Measurements from ENCODE around the gene GNA14. TPM values are rescaled to one million over a fixed set of nuclear protein-coding genes. Genes with fewer than 3 reads are reported as not detected.

GNA14 gene
- total RNA-seq, 5 donors from 2014 or later (not counting 1 experiment from before 2014, with no cell fraction given) = not detected

GRCh38 chr9:77440057-77440456, 208.1 kb downstream of the GNA14 start:
- ChIA-PET CTCF (interaction anchor here (0.6 to 0.9 kb wide), 2 partner anchors 16 to 17 kb away, joined by 3 to 7 read pairs; no protein-coding TSS in a partner anchor), POLR2A (no interaction called here)
- H3K9me3 ChIP-seq = no peaks in the 10 kb centered on the region
- H3K27me3 ChIP-seq (replicated peaks in 1 of 2; ENCODE audit: control insufficient read depth in 2 of 2, extremely low read depth in 1 of 2, insufficient read depth in 2 of 2, low read length in 1 of 2) = peaks cover 0 to 11% of the 10 kb centered on the region in 2 experiments
- Mint-ChIP-seq H3K9me3 (no peaks in the 10 kb centered on the region), H3K36me3 (no peaks in the 10 kb centered on the region), H3K4me3 (no peak overlapping the region), H3K27me3 (peaks cover 0 to 4% of the 10 kb centered on the region in 2 donors), H3K27ac (no peak overlapping the region), H3K4me1 (no peaks in the 10 kb centered on the region)
- no peaks in the 10 kb centered on the region for H3K4me1 ChIP-seq (ENCODE audit: control insufficient read depth in 1 of 2, extremely low read depth in 1 of 2, insufficient read depth in 2 of 2, low read length in 2 of 2)
- no peak for ATAC-seq (replicated peaks in 1 of 4)
- H3K36me3 ChIP-seq (ENCODE audit: control insufficient read depth in 2 of 2, extremely low read depth in 1 of 2, insufficient read depth in 1 of 2, low read length in 1 of 2) = no peaks in the 10 kb centered on the region
- no peak for DNase-seq
- H3K4me3 ChIP-seq (ENCODE audit: control insufficient read depth in 1 of 2, extremely low read depth in 1 of 2, low read length in 1 of 2) = no peak overlapping the region
- no peak overlapping the region for H3K27ac ChIP-seq (ENCODE audit: low read length)
- WGBS (ENCODE audit: insufficient coverage) = 91% methylated on average over 7 of the region's 10 CpGs

- Mint-ChIP-seq H3K9me3 (no peaks in the 10 kb centered on the region), H3K27ac (no peak overlapping the region), H3K4me1 (peaks cover 3 to 4% (median 3%) of the 10 kb centered on the region in 3 donors), H3K27me3 (peaks cover 0 to 5% of the 10 kb centered on the region in 2 donors), H3K4me3 (no peak overlapping the region), H3K36me3 (no peaks in the 10 kb centered on the region)
- ATAC-seq (replicated peaks in 1 of 4) = no peak
- Histone ChIP-seq H3K9me3 (no peaks in the 10 kb centered on the region), H3K27me3 (replicated peaks in 1 of 2; ENCODE audit: control insufficient read depth in 2 of 2, extremely low read depth in 1 of 2, insufficient read depth in 2 of 2, low read length in 1 of 2) (peaks cover 0 to 12% of the 10 kb centered on the region in 2 experiments), H3K4me3 (ENCODE audit: control insufficient read depth in 1 of 2, extremely low read depth in 1 of 2, low read length in 1 of 2) (no peak overlapping the region), H3K4me1 (ENCODE audit: control insufficient read depth in 1 of 2, extremely low read depth in 1 of 2, insufficient read depth in 2 of 2, low read length in 2 of 2) (no peaks in the 10 kb centered on the region), H3K36me3 (ENCODE audit: control insufficient read depth in 2 of 2, extremely low read depth in 1 of 2, insufficient read depth in 1 of 2, low read length in 1 of 2) (no peaks in the 10 kb centered on the region), H3K27ac (ENCODE audit: low read length) (no peak overlapping the region)
- ChIA-PET CTCF (interaction anchor here in 1 of 2 donors (0.6 kb wide), 1 partner anchor 9 kb away, joined by 3 read pairs; no protein-coding TSS in a partner anchor), POLR2A (no interaction called here)
- DNase-seq = no peak
- WGBS (ENCODE audit: insufficient coverage) = no CpG with 5 or more reads among the region's 3 CpGs
Observed at GRCh38 chr9:77438653-77439052, 209.5 kb downstream of the GNA14 start.

- ChIA-PET CTCF (interaction anchor here in 1 of 2 donors (1.7 kb wide), 1 partner anchor 40 kb away, joined by 4 read pairs; no protein-coding TSS in a partner anchor), POLR2A (no interaction called here)
- ATAC-seq (replicated peaks in 1 of 4) (no peak), DNase-seq (no peak)
- Histone ChIP-seq H3K9me3 (no peaks in the 10 kb centered on the region), H3K4me1 (ENCODE audit: control insufficient read depth in 1 of 2, extremely low read depth in 1 of 2, insufficient read depth in 2 of 2, low read length in 2 of 2) (no peaks in the 10 kb centered on the region), H3K27me3 (replicated peaks in 1 of 2; ENCODE audit: control insufficient read depth in 2 of 2, extremely low read depth in 1 of 2, insufficient read depth in 2 of 2, low read length in 1 of 2) (peaks cover 0 to 12% of the 10 kb centered on the region in 2 experiments), H3K36me3 (ENCODE audit: control insufficient read depth in 2 of 2, extremely low read depth in 1 of 2, insufficient read depth in 1 of 2, low read length in 1 of 2) (no peaks in the 10 kb centered on the region), H3K27ac (ENCODE audit: low read length) (no peak overlapping the region), H3K4me3 (ENCODE audit: control insufficient read depth in 1 of 2, extremely low read depth in 1 of 2, low read length in 1 of 2) (no peak overlapping the region)
- Mint-ChIP-seq H3K9me3 (no peaks in the 10 kb centered on the region), H3K4me1 (peaks cover 3 to 6% (median 3%) of the 10 kb centered on the region in 3 donors), H3K27me3 (peaks cover 0 to 5% of the 10 kb centered on the region in 2 donors), H3K27ac (no peak overlapping the region), H3K4me3 (no peak overlapping the region), H3K36me3 (no peaks in the 10 kb centered on the region)
- WGBS (ENCODE audit: insufficient coverage) = 91% methylated on average over 3 of the region's 3 CpGs
Observed at GRCh38 chr9:77435688-77436087, 212.4 kb downstream of the GNA14 start.

- H3K4me3 Mint-ChIP-seq = no peak overlapping the region
- no peak overlapping the region for H3K27ac Mint-ChIP-seq
- H3K4me3 ChIP-seq (ENCODE audit: control insufficient read depth in 1 of 2, extremely low read depth in 1 of 2, low read length in 1 of 2) = no peak overlapping the region
- ChIA-PET POLR2A (no interaction called here), CTCF (interaction anchor here (0.5 to 2.0 kb wide), 5 partner anchors 9 to 779 kb away, joined by 3 to 7 read pairs (median 4); no protein-coding TSS in a partner anchor)
- H3K27ac ChIP-seq (ENCODE audit: low read length) = no peak overlapping the region
- WGBS (ENCODE audit: insufficient coverage) = 100% methylated on average over 1 of the region's 4 CpGs
- H3K27me3 ChIP-seq (replicated peaks in 1 of 2; ENCODE audit: control insufficient read depth in 2 of 2, extremely low read depth in 1 of 2, insufficient read depth in 2 of 2, low read length in 1 of 2) = peaks cover 0 to 12% of the 10 kb centered on the region in 2 experiments
- peaks cover 3 to 6% (median 3%) of the 10 kb centered on the region in 3 donors for H3K4me1 Mint-ChIP-seq
- no peaks in the 10 kb centered on the region for H3K4me1 ChIP-seq (ENCODE audit: control insufficient read depth in 1 of 2, extremely low read depth in 1 of 2, insufficient read depth in 2 of 2, low read length in 2 of 2)
- H3K9me3 Mint-ChIP-seq = no peaks in the 10 kb centered on the region
- no peaks in the 10 kb centered on the region for H3K36me3 ChIP-seq (ENCODE audit: control insufficient read depth in 2 of 2, extremely low read depth in 1 of 2, insufficient read depth in 1 of 2, low read length in 1 of 2)
- ATAC-seq (replicated peaks in 1 of 4) (no peak), DNase-seq (no peak)
- H3K9me3 ChIP-seq = no peaks in the 10 kb centered on the region
- peaks cover 0 to 5% of the 10 kb centered on the region in 2 donors for H3K27me3 Mint-ChIP-seq
- H3K36me3 Mint-ChIP-seq = no peaks in the 10 kb centered on the region
Observed at GRCh38 chr9:77435277-77435676, 212.8 kb downstream of the GNA14 start.

DNA sequence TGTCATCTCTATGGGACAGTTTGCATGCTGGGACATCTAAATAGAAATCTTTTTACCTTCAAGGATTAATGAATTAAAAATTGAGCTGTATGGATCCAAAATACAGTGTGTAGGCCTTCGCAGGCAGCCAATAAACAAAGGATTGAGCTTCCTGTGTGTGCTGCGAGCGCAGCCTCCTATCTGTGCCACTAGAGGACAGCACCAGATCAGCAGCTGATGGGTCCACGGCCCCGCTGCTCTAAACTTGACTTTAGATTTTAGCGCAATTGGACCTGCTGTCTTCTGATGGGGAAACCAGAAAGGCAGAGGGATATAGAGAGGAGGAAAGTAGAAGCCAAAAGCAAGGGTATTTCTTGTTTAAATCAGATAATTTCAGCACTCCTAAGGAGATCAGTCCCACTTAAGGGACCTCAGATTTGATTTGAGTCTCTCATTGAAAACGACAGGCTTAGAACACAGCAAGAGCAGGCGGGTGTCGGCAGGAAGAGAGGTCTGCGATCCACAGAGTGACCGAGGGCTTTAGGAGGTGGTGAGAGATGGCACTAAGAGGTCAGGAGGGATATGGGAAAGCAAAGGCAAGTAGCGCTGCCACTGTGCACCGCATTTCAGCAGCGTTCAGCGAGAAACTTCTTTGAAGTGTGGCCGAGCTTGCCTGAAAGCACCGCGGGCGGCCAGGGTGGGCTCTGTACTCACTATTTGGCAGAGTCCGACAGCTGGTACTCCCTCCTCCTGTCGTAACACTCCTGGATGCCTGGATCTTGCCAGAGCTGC, 214.3 kb downstream of the GNA14 start:
- H3K9me3 Mint-ChIP-seq = no peaks in the 10 kb centered on the region

GRCh38 chr9:77432053-77432452, 216.1 kb downstream of the GNA14 start:
- no peak for ATAC-seq (replicated peaks in 1 of 4)
- peaks cover 0 to 10% of the 10 kb centered on the region in 2 experiments for H3K27me3 ChIP-seq (replicated peaks in 1 of 2; ENCODE audit: control insufficient read depth in 2 of 2, extremely low read depth in 1 of 2, insufficient read depth in 2 of 2, low read length in 1 of 2)
- Mint-ChIP-seq H3K9me3 (no peaks in the 10 kb centered on the region), H3K4me3 (no peak overlapping the region), H3K27me3 (peaks cover 0 to 2% of the 10 kb centered on the region in 2 donors), H3K36me3 (no peaks in the 10 kb centered on the region), H3K27ac (no peak overlapping the region), H3K4me1 (peaks cover 3 to 6% (median 3%) of the 10 kb centered on the region in 3 donors)
- no peak for DNase-seq
- POLR2A ChIA-PET = interaction anchor here in 1 of 2 donors (0.6 kb wide), 1 partner anchor 1063 kb away, joined by 5 read pairs; no protein-coding TSS in a partner anchor
- H3K27ac ChIP-seq (ENCODE audit: low read length) = no peak overlapping the region
- 84% methylated on average over 5 of the region's 6 CpGs for WGBS (ENCODE audit: insufficient coverage)
- no peaks in the 10 kb centered on the region for H3K9me3 ChIP-seq
- no peaks in the 10 kb centered on the region for H3K36me3 ChIP-seq (ENCODE audit: control insufficient read depth in 2 of 2, extremely low read depth in 1 of 2, insufficient read depth in 1 of 2, low read length in 1 of 2)
- CTCF ChIA-PET = interaction anchor here (0.6 to 0.7 kb wide), 4 partner anchors 12 to 869 kb away, joined by 3 to 4 read pairs (median 4); no protein-coding TSS in a partner anchor
- H3K4me1 ChIP-seq (ENCODE audit: control insufficient read depth in 1 of 2, extremely low read depth in 1 of 2, insufficient read depth in 2 of 2, low read length in 2 of 2) = no peaks in the 10 kb centered on the region
- H3K4me3 ChIP-seq (ENCODE audit: control insufficient read depth in 1 of 2, extremely low read depth in 1 of 2, low read length in 1 of 2) = no peak overlapping the region

More for the DNA sequence above, 214.3 kb downstream of the GNA14 start:
- Histone ChIP-seq H3K4me3 (ENCODE audit: control insufficient read depth in 1 of 2, extremely low read depth in 1 of 2, low read length in 1 of 2) (no peak overlapping the region), H3K27me3 (replicated peaks in 1 of 2; ENCODE audit: control insufficient read depth in 2 of 2, extremely low read depth in 1 of 2, insufficient read depth in 2 of 2, low read length in 1 of 2) (peaks cover 0 to 12% of the 10 kb centered on the region in 2 experiments), H3K36me3 (ENCODE audit: control insufficient read depth in 2 of 2, extremely low read depth in 1 of 2, insufficient read depth in 1 of 2, low read length in 1 of 2) (no peaks in the 10 kb centered on the region), H3K27ac (ENCODE audit: low read length) (no peak overlapping the region), H3K9me3 (no peaks in the 10 kb centered on the region), H3K4me1 (ENCODE audit: control insufficient read depth in 1 of 2, extremely low read depth in 1 of 2, insufficient read depth in 2 of 2, low read length in 2 of 2) (no peaks in the 10 kb centered on the region)
- no peak overlapping the region for H3K4me3 Mint-ChIP-seq
- H3K27ac Mint-ChIP-seq = no peak overlapping the region
- WGBS (ENCODE audit: insufficient coverage) = 69% methylated on average over 21 of the region's 21 CpGs
- POLR2A ChIA-PET = no interaction called here
- DNase-seq = peak in 32 of 35 experiments; percentile 9 to 64 (median 36)
- peaks cover 3 to 6% (median 3%) of the 10 kb centered on the region in 3 donors for H3K4me1 Mint-ChIP-seq
- CTCF ChIA-PET = interaction anchor here (0.6 to 2.0 kb wide), 19 partner anchors 8 to 936 kb away, joined by 3 to 15 read pairs (median 4); no protein-coding TSS in a partner anchor
- H3K36me3 Mint-ChIP-seq = no peaks in the 10 kb centered on the region
- peak; percentile 80 to 94 (median 86) for ATAC-seq (replicated peaks in 1 of 4)
- H3K27me3 Mint-ChIP-seq = peaks cover 0 to 2% of the 10 kb centered on the region in 2 donors
